HepG2 (cell line): Measurements from ENCODE around the gene KCNK6. TPM values are rescaled to one million over a fixed set of nuclear protein-coding genes. Genes with fewer than 3 reads are reported as not detected.

Source experiments
- ATAC-seq: fragments of 200-7000 bp; cut with Tn5 transposase; 3 replicates; pipeline ENCODE4 v1.9.1; 2020; ENCODE audit warnings: mild to moderate bottlenecking, moderate library complexity
- BruUV-seq: library from RNA; stranded (reverse); fragments of 400-500 nt; replicated peaks from 2 replicates; lab custom pipeline; 2021; lab: Mats Ljungman, UMichigan
- CTCF ChIA-PET: fragments of 300-600 bp; formaldehyde crosslinking; extraction: SDS; loops from one replicate; lab custom pipeline; 2021; ENCODE audit warnings: low total read pairs, inconsistent platforms, low intra/inter-chr PET ratio; lab: Yijun Ruan, JAX
- POLR2A ChIA-PET: fragments of 350-600 bp; sonication (Branson Sonifier 250); formaldehyde crosslinking; loops from one replicate; lab custom pipeline; 2020; ENCODE audit warnings: antibody characterized with exemption, inconsistent platforms; lab: Yijun Ruan, JAX
- DNase-seq: peaks from one replicate; pipeline ENCODE4 v3.0.0-alpha.2; 2015; ENCODE audit warnings: low spot score
- FAIRE-seq: peaks from 3 replicates; lab custom pipeline; 2011; peaks lifted over from hg19 to GRCh38; lab: Jason Lieb, UNC
- H2AFZ ChIP-seq: one replicate; pipeline ENCODE4 v1.6.1; 2011; ENCODE audit warnings: low read length, inconsistent platforms
- H3K27ac ChIP-seq: fragments of 300-600 bp; 3 replicates; pipeline ENCODE4 v1.8.0; 2011; ENCODE audit warnings: mixed run types, mild to moderate bottlenecking, mixed read lengths, low read length, inconsistent platforms; ENCODE audit not compliant: insufficient read depth; ENCODE audit errors: extremely low read length
- H3K27me3 ChIP-seq, 2 experiments: fragments of 200-600 bp in 1 of 2; 2 replicates in 1 of 2; 3 replicates in 1 of 2; pipeline versions ENCODE4 v1.6.0 to v1.8.0; 2011; ENCODE audit warnings: low read length in 2 of 2, mild to moderate bottlenecking in 2 of 2, moderate library complexity in 2 of 2, inconsistent platforms in 1 of 2; ENCODE audit not compliant: insufficient read depth in 2 of 2, control insufficient read depth in 1 of 2
- H3K36me3 ChIP-seq, 2 experiments: fragments of 200-600 bp in 1 of 2; replicated peaks in 1 of 2; 2 replicates in 1 of 2; 3 replicates in 1 of 2; pipeline versions ENCODE4 v1.5.1 to v1.8.0; 2011; ENCODE audit warnings: low read length in 2 of 2, inconsistent platforms in 1 of 2; ENCODE audit not compliant: insufficient read depth in 2 of 2, control insufficient read depth in 1 of 2
- H3K4me1 ChIP-seq: 2 replicates; pipeline ENCODE4 v1.5.1; 2012; ENCODE audit warnings: low read length, inconsistent platforms; ENCODE audit not compliant: insufficient read depth
- H3K4me2 ChIP-seq: 2 replicates; pipeline ENCODE4 v1.6.0; 2011; ENCODE audit warnings: low read depth, low read length, inconsistent platforms
- H3K4me3 ChIP-seq, 3 experiments: fragments of 200-600 bp in 1 of 3; sonication (generic), shearing (Covaris generic) in 1 of 3; replicated peaks in 1 of 3; 2 replicates each; pipeline ENCODE4 v1.5.1; 2011 to 2016; ENCODE audit warnings: low read length in 3 of 3, inconsistent platforms in 2 of 3, low read depth in 2 of 3, mild to moderate bottlenecking in 2 of 3, control low read depth in 1 of 3, mixed read lengths in 1 of 3; ENCODE audit not compliant: insufficient read depth in 1 of 3
- H3K79me2 ChIP-seq: one replicate; pipeline ENCODE4 v1.6.1; 2011; ENCODE audit warnings: low read length, inconsistent platforms; ENCODE audit not compliant: insufficient read depth
- H3K9ac ChIP-seq: 2 replicates; pipeline ENCODE4 v1.6.0; 2011; ENCODE audit warnings: mild to moderate bottlenecking, low read depth, low read length, inconsistent platforms; ENCODE audit not compliant: insufficient read depth
- H3K9me3 ChIP-seq: 2 replicates; pipeline ENCODE4 v1.5.1; 2012; ENCODE audit warnings: mild to moderate bottlenecking, low read length
- H4K20me1 ChIP-seq: 2 replicates; pipeline ENCODE4 v1.6.0; 2011; ENCODE audit warnings: inconsistent platforms, mild to moderate bottlenecking, low read length, moderate library complexity; ENCODE audit not compliant: insufficient read depth
- ASH2L ChIP-seq: fragments of 300-600, 200-600 bp; sonication (generic); IDR thresholded peaks from 2 replicates; pipeline ENCODE4 v1.7.0; 2017; ENCODE audit warnings: low read depth, mild to moderate bottlenecking, moderate library complexity, mixed read lengths, low read length; ENCODE audit not compliant: insufficient read length
- BATF2 ChIP-seq: sonication (generic); formaldehyde crosslinking; IDR thresholded peaks from 2 replicates; pipeline ENCODE4 v1.8.0; 2022; ENCODE audit warnings: mild to moderate bottlenecking, missing genetic modification reagents, moderate library complexity
- FOXK2 ChIP-seq: fragments of 450-650 bp; IDR thresholded peaks from 2 replicates; pipeline ENCODE4 v1.6.1; 2016
- GATAD2A ChIP-seq: IDR thresholded peaks from 2 replicates; pipeline ENCODE4 v1.6.1; 2016
- LRRFIP1 ChIP-seq: sonication (generic); formaldehyde crosslinking; conservative IDR thresholded peaks from 2 replicates; pipeline ENCODE4 v1.4.0; 2020; ENCODE audit warnings: missing genetic modification reagents
- PHF21A ChIP-seq: sonication (generic); formaldehyde crosslinking; IDR thresholded peaks from 2 replicates; pipeline ENCODE4 v1.5.0; 2020; ENCODE audit warnings: mild to moderate bottlenecking, missing genetic modification reagents
- RARA ChIP-seq: IDR thresholded peaks from 2 replicates; pipeline ENCODE4 v1.6.1; 2016; ENCODE audit warnings: missing genetic modification reagents, missing compliant biosample characterization
- ZBTB33 ChIP-seq: sonication (generic); formaldehyde crosslinking; IDR thresholded peaks from 2 replicates; pipeline ENCODE4 v1.4.0; 2020; ENCODE audit warnings: missing genetic modification reagents
- ZBTB7A ChIP-seq: sonication (generic); formaldehyde crosslinking; IDR thresholded peaks from 2 replicates; pipeline ENCODE4 v1.8.0; 2022; ENCODE audit warnings: mild to moderate bottlenecking, missing genetic modification reagents
- ZBTB7B ChIP-seq: sonication (generic); formaldehyde crosslinking; IDR thresholded peaks from 2 replicates; pipeline ENCODE4 v1.4.0; 2020; ENCODE audit warnings: missing genetic modification reagents
- ZNF235 ChIP-seq: sonication (generic); formaldehyde crosslinking; IDR thresholded peaks from 2 replicates; pipeline ENCODE4 v1.8.1; 2023; ENCODE audit warnings: mild to moderate bottlenecking, missing genetic modification reagents, borderline replicate concordance
- ZNF615 ChIP-seq: sonication (generic); formaldehyde crosslinking; IDR thresholded peaks from 2 replicates; pipeline ENCODE4 v1.5.0; 2020; ENCODE audit warnings: mild to moderate bottlenecking, missing genetic modification reagents, borderline replicate concordance
- ZNF7 ChIP-seq: IDR thresholded peaks from 2 replicates; pipeline ENCODE4 v1.6.1; 2016; ENCODE audit warnings: missing biosample characterization, missing genetic modification reagents
- ZNF747 ChIP-seq: sonication (generic); formaldehyde crosslinking; IDR thresholded peaks from 2 replicates; pipeline ENCODE4 v1.8.1; 2023; ENCODE audit warnings: missing genetic modification reagents, mild to moderate bottlenecking, borderline replicate concordance
- ZNF788 ChIP-seq: sonication (generic); formaldehyde crosslinking; IDR thresholded peaks from 2 replicates; pipeline ENCODE4 v1.5.0; 2020; ENCODE audit warnings: mild to moderate bottlenecking, missing genetic modification reagents, borderline replicate concordance
- ZSCAN21 ChIP-seq: sonication (generic); formaldehyde crosslinking; IDR thresholded peaks from 2 replicates; pipeline ENCODE4 v1.8.0; 2022; ENCODE audit warnings: mild to moderate bottlenecking, missing genetic modification reagents, moderate library complexity, borderline replicate concordance
- WGBS: methylation state at CpG from one replicate; pipeline ENCODE4 v1.1.6; 2017; ENCODE audit warnings: low lambda C conversion rate; 5-methylcytosine and 5-hydroxymethylcytosine counted together
- in situ Hi-C: cut with HindIII; loops from 2 replicates; pipeline ENCODE4 v1.10.0; 2017; ENCODE audit warnings: low pct_unique_long_range_greater_than_20kb; ENCODE audit not compliant: extremely low pct_ligation_motif_present
- intact Hi-C: fragments of 100-400 bp; cut with micrococcal nuclease; formaldehyde crosslinking; loops from one replicate; pipeline ENCODE4 v1.10.0; 2022; ENCODE audit not compliant: unreplicated experiment
- polyA plus RNA-seq, 8 experiments: library from polyadenylated mRNA; depleted of rRNA in 3 of 8; stranded (reverse) in 7 of 8; unstranded in 1 of 8; fragments of >200 nt; fragmentation: Illumina TruSeq in 4 of 8; extraction: Trizol in 4 of 8; gene quantifications; 2 replicates each; pipeline versions ENCODE4 v1.2.1 to v1.2.3, GENCODE V29; 2011 to 2016; ENCODE audit warnings: low read depth in 4 of 8, missing spikeins in 1 of 8, mixed read lengths in 1 of 8; ENCODE audit not compliant: insufficient read depth in 1 of 8
- total RNA-seq, 5 experiments: library from RNA; depleted of rRNA; stranded (reverse); fragments of >200 nt; fragmentation: Illumina TruSeq; extraction: Trizol; gene quantifications; 2 replicates each; pipeline ENCODE4 v1.2.3, GENCODE V29; 2016; ENCODE audit warnings: low read depth in 1 of 5

The KCNK6 gene
- total and polyA plus RNA-seq, 2 of the 13 experiments (the other 11 are each of a cell fraction or from before 2014, with no cell fraction given): 0.03 TPM; not detected in 1

DNA sequence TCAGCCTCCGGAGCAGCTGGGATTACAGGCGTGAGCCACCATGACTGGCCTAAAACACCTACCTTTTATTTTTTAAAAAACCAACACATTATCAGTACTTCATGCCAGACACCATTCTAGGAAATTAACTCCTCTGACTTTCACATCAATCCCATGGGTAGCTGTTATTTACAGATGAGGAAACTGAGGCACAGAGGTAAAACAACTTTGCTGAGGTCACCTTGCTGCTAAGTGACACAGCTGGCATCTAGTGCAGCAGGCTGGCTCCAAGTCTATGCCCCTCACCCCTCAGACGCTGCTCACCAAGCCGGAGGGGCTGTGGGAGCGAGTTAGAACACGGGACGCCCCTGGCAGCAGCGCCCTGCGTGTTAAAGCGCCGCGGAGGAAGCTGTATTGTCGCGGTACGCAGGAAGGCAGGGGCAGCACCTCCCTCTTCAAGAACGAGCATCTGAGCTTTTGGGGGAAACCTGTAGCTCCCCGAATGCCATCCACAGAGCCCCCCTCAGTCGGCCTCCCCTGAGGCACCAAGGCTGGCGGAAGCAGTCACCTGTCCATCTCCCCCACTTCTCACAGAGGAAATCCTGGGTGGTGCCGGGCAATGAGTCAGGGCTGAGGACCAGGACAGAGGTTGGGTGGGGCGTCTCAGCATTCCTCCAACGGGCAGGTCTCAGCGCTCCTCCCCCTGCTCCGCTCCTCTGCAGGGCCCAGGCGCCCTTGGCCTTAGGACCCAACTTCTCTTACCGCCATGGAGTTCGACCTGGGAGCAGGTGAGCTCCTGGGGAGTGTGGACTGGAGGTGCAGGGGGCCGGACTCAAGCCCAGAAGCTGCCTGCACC is 15.9 kb upstream of the KCNK6 start, which contains the start of gene C19orf33 (continued):
- peak; percentile 57; the same call in 1 of the 2 replicates for TF ChIP-seq ZNF747
- TF ChIP-seq RARA (CRISPR knock-in tag): no peak
- TF ChIP-seq ZNF788 (CRISPR knock-in tag): 0 out of 2 replicates have a peak, but pooled peaks have one; percentile 44
- 0 out of 2 replicates have a peak, but pooled peaks have one; percentile 9 for TF ChIP-seq ZBTB33 (CRISPR knock-in tag)
- TF ChIP-seq, all 625 proteins: peak for 14

DNA sequence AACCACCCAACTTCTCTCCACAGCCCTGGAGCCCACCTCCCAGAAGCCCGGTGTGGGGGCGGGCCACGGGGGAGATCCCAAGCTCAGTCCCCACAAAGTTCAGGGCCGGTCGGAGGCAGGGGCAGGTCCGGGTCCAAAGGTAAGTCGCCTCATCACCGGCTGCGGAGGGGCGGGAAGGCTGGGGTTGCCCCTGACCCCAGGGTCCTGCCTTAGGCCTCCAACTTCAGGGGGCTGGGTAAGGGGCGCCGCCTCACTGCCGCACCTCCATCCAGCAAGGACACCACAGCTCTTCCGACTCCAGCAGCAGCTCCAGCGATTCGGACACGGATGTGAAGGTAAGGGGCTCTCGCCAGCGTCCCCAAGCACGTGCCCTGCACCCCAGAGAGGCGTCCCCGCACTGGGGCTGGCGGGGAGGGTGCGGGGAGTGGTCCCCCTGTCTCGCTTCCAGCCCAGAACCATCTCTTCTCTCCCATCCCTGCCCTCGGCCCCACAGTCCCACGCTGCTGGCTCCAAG is 15.2 kb upstream of the KCNK6 start:
- POLR2A ChIA-PET: interaction anchor here (1.1 to 1.9 kb wide), 3 partner anchors 11 to 70 kb away, joined by 3 to 11 read pairs (median 5); partner anchors contain the start of gene PSMD8
- CTCF ChIA-PET: no interaction called here
- Histone ChIP-seq H3K79me2 (no peaks in the 10 kb centered on the region), H3K27ac (peak overlapping the region; percentile 58), H3K9me3 (no peaks in the 10 kb centered on the region), H3K4me2 (peak overlapping the region; percentile 66), H3K36me3 (peaks cover 1 to 6% of the 10 kb centered on the region in 2 experiments; a peak in 3 of 5 replicates), H2AFZ (no peak overlapping the region), H3K9ac (0 out of 2 replicates have a peak overlapping the region, but pooled peaks have one; percentile 7), H4K20me1 (no peaks in the 10 kb centered on the region), H3K27me3 (no peaks in the 10 kb centered on the region), H3K4me1 (peaks cover 37% of the 10 kb centered on the region), H3K4me3 (peak overlapping the region; percentile 17 to 60 (median 26); a peak in 4 of 6 replicates)
- DNase-seq (no peak), ATAC-seq (peak; percentile 15), FAIRE-seq (no peak)
- WGBS: 50% methylated on average over 6 of the region's 27 CpGs
- intact Hi-C loops (no loop called here), in situ Hi-C loops (no loop called here)
- BruUV-seq: TSS peak; percentile 65
- TF ChIP-seq PHF21A (CRISPR knock-in tag) (peak; percentile 28; the same call in 1 of the 2 replicates), ZNF615 (CRISPR knock-in tag) (no peak), LRRFIP1 (CRISPR knock-in tag) (no peak), ZBTB7B (CRISPR knock-in tag) (peak; percentile 33; the same call in 1 of the 2 replicates), BATF2 (CRISPR knock-in tag) (0 out of 2 replicates have a peak, but pooled peaks have one; percentile 38), ZBTB7A (peak; percentile 86; the same call in 1 of the 2 replicates), ZNF235 (0 out of 2 replicates have a peak, but pooled peaks have one; percentile 1), ZSCAN21 (CRISPR knock-in tag) (0 out of 2 replicates have a peak, but pooled peaks have one; percentile 19), GATAD2A (CRISPR knock-in tag) (no peak), RARA (CRISPR knock-in tag) (peak; percentile 39; the same call in 1 of the 2 replicates), ASH2L (no peak), ZNF7 (no peak), FOXK2 (no peak)
